Endothelial cell of umbilical vein (primary cell): ENCODE measurements around the gene FAM222B. TPM values are rescaled to one million over a fixed set of nuclear protein-coding genes. Genes with fewer than 3 reads are reported as not detected.
A peak's percentile ranks its signal among the peaks of the same experiment; 100 is the strongest.

ENCODE experiments used
- BruUV-seq: library from RNA; stranded (reverse); fragments of 400-500 nt; replicated peaks from 2 replicates; lab custom pipeline; 2021; lab: Mats Ljungman, UMichigan
- CTCF ChIA-PET: fragments of 300-600, 350-600 bp; sonication (Branson Sonifier 250); formaldehyde crosslinking; loops from one replicate; lab custom pipeline; 2021; ENCODE audit warnings: antibody characterized with exemption, inconsistent platforms; lab: Charles Lee
- POLR2A ChIA-PET: fragments of 300-600, 350-600 bp; sonication (Branson Sonifier 250); formaldehyde crosslinking; loops from one replicate; lab custom pipeline; 2021; ENCODE audit warnings: antibody characterized with exemption, inconsistent platforms; lab: Charles Lee
- DNase-seq: peaks from one replicate; pipeline ENCODE4 v3.0.0-alpha.2; 2011; ENCODE audit warnings: low read depth, low spot score
- FAIRE-seq: peaks from 2 replicates; lab custom pipeline; 2011; peaks lifted over from hg19 to GRCh38; lab: Jason Lieb, UNC
- H2AFZ ChIP-seq: 2 replicates; pipeline ENCODE4 v1.6.0; 2012; ENCODE audit warnings: low read depth, low read length, control low read depth, inconsistent platforms
- H3K27ac ChIP-seq: 2 replicates; pipeline ENCODE4 v1.5.1; 2011; ENCODE audit warnings: low read depth, mild to moderate bottlenecking, control low read depth, low read length, moderate library complexity; ENCODE audit not compliant: insufficient read depth
- H3K27me3 ChIP-seq, 2 experiments: 2 replicates each; pipeline versions ENCODE4 v1.6.0 to v1.6.1; 2011; ENCODE audit warnings: low read length in 2 of 2, mixed read lengths in 1 of 2; ENCODE audit not compliant: control insufficient read depth in 2 of 2, insufficient read depth in 2 of 2
- H3K36me3 ChIP-seq, 2 experiments: 2 replicates in 1 of 2; 3 replicates in 1 of 2; pipeline ENCODE4 v1.5.1; 2011; ENCODE audit warnings: low read length in 2 of 2, mild to moderate bottlenecking in 1 of 2, moderate library complexity in 1 of 2; ENCODE audit not compliant: control insufficient read depth in 2 of 2, insufficient read depth in 2 of 2; ENCODE audit errors: extremely low read depth in 1 of 2
- H3K4me1 ChIP-seq: 3 replicates; pipeline ENCODE4 v1.5.1; 2011; ENCODE audit warnings: mild to moderate bottlenecking, low read length; ENCODE audit not compliant: control insufficient read depth, insufficient read depth; ENCODE audit errors: extremely low read depth
- H3K4me2 ChIP-seq: 2 replicates; pipeline ENCODE4 v1.6.1; 2011; ENCODE audit warnings: low read length, control low read depth, mixed read lengths; ENCODE audit not compliant: insufficient read depth
- H3K4me3 ChIP-seq, 3 experiments: fragments of 200-600 bp in 1 of 3; sonication (generic), shearing (Covaris generic) in 1 of 3; replicated peaks in 1 of 3; 2 replicates each; pipeline ENCODE4 v1.5.1; 2011 to 2016; ENCODE audit warnings: control low read depth in 3 of 3, low read length in 3 of 3, mild to moderate bottlenecking in 2 of 3, inconsistent platforms in 1 of 3, low read depth in 1 of 3, moderate library complexity in 1 of 3; ENCODE audit not compliant: insufficient read depth in 1 of 3
- H3K79me2 ChIP-seq: 2 replicates; pipeline ENCODE4 v1.6.0; 2012; ENCODE audit warnings: low read length, inconsistent platforms; ENCODE audit not compliant: control insufficient read depth, insufficient read depth
- H3K9ac ChIP-seq: replicated peaks from 2 replicates; pipeline ENCODE3; 2011; ENCODE audit warnings: low read length, control low read depth; ENCODE audit not compliant: insufficient read depth; ENCODE audit errors: extremely low read depth
- H3K9me1 ChIP-seq: replicated peaks from 3 replicates; pipeline ENCODE4 v1.6.0; 2011; ENCODE audit warnings: mild to moderate bottlenecking, low read length; ENCODE audit not compliant: control insufficient read depth, insufficient read depth; ENCODE audit errors: extremely low read depth
- H3K9me3 ChIP-seq: replicated peaks from 2 replicates; pipeline ENCODE4 v1.5.1; 2012; ENCODE audit warnings: low read length, inconsistent platforms; ENCODE audit not compliant: control insufficient read depth, insufficient read depth
- H4K20me1 ChIP-seq: replicated peaks from 2 replicates; pipeline ENCODE3; 2011; ENCODE audit warnings: mild to moderate bottlenecking, low read length; ENCODE audit not compliant: control insufficient read depth, insufficient read depth; ENCODE audit errors: extremely low read depth
- CTCF ChIP-seq, 2 donors: IDR thresholded peaks; 1 replicate in 1 of 2; 2 replicates in 1 of 2; pipeline ENCODE4 v1.5.1; 2011; ENCODE audit warnings: low read length in 2 of 2, mild to moderate bottlenecking in 2 of 2, moderate library complexity in 2 of 2, control low read depth in 1 of 2, inconsistent platforms in 1 of 2, low read depth in 1 of 2; ENCODE audit not compliant: insufficient read depth in 1 of 2; ENCODE audit errors: extremely low read depth in 1 of 2
- EZH2 ChIP-seq: IDR thresholded peaks from 2 replicates; pipeline ENCODE4 v1.6.1; 2012; ENCODE audit warnings: borderline replicate concordance, low read depth, mild to moderate bottlenecking, moderate library complexity, low read length, inconsistent platforms; ENCODE audit not compliant: severe bottlenecking
- FOS ChIP-seq: IDR thresholded peaks from 2 replicates; pipeline ENCODE4 v1.6.1; 2011; ENCODE audit warnings: mild to moderate bottlenecking, low read length, moderate library complexity, borderline replicate concordance; ENCODE audit not compliant: insufficient read depth
- GATA2 ChIP-seq: IDR thresholded peaks from 2 replicates; pipeline ENCODE4 v1.7.0; 2011; ENCODE audit warnings: low read depth, mild to moderate bottlenecking, moderate library complexity, mixed read lengths, low read length; ENCODE audit not compliant: insufficient read length, insufficient read depth
- JUN ChIP-seq: IDR thresholded peaks from 2 replicates; pipeline ENCODE4 v1.6.1; 2011; ENCODE audit warnings: borderline replicate concordance, low read depth; ENCODE audit not compliant: insufficient read length, insufficient read depth
- MAX ChIP-seq: IDR thresholded peaks from 2 replicates; pipeline ENCODE4 v1.6.1; 2011; ENCODE audit not compliant: insufficient read depth, insufficient read length
- MYC ChIP-seq: IDR thresholded peaks from one replicate; pipeline ENCODE4 v1.6.1; 2011; ENCODE audit warnings: mild to moderate bottlenecking, low read depth, low read length
- POLR2A ChIP-seq: IDR thresholded peaks from 2 replicates; pipeline ENCODE4 v1.6.1; 2012; ENCODE audit warnings: low read depth, mild to moderate bottlenecking, control low read depth, low read length
- POLR2AphosphoS5 ChIP-seq: IDR thresholded peaks from 2 replicates; pipeline ENCODE4 v1.6.1; 2012; ENCODE audit warnings: low read depth, mild to moderate bottlenecking, control low read depth, low read length, moderate library complexity; ENCODE audit not compliant: insufficient read depth
- dilution Hi-C: fragments of 300-500 bp; cut with MboI; formaldehyde crosslinking; loops from one replicate; pipeline ENCODE4 v1.15.0; 2019; ENCODE audit warnings: low sequenced_read_pairs; ENCODE audit not compliant: extremely low pct_ligation_motif_present
- intact Hi-C: fragments of 100-400 bp; cut with micrococcal nuclease; formaldehyde crosslinking; loops from one replicate; pipeline ENCODE4 v1.10.0; 2022
- polyA plus RNA-seq, 4 experiments: library from polyadenylated mRNA; depleted of rRNA in 3 of 4; stranded (reverse) in 3 of 4; unstranded in 1 of 4; fragments of >200 nt; gene quantifications; 2 replicates each; pipeline versions ENCODE4 v1.2.1 to v1.2.3, GENCODE V29; 2011 to 2012; ENCODE audit warnings: missing spikeins in 1 of 4
- total RNA-seq: library from RNA; stranded (reverse); gene quantifications from 2 replicates; pipeline ENCODE4 v1.2.3, GENCODE V29; 2021

The FAM222B gene
- total and polyA plus RNA-seq, 2 donors (not counting 3 experiments of a cell fraction or from before 2014, with no cell fraction given) = 21.1 to 30.6 TPM

GRCh38 chr17:28720247-28720996 lies 122.2 kb downstream of the FAM222B start:
- dilution Hi-C loops = no loop called here
- H3K4me3 ChIP-seq = peak overlapping the region; percentile 46 to 80 (median 72)
- no peaks in the 10 kb centered on the region for H4K20me1 ChIP-seq
- H3K9me1 ChIP-seq = no peaks in the 10 kb centered on the region
- peak overlapping the region; percentile 79 for H3K9ac ChIP-seq
- peaks cover 43% of the 10 kb centered on the region for H3K79me2 ChIP-seq
- no peaks in the 10 kb centered on the region for H3K9me3 ChIP-seq
- no peak overlapping the region for H2AFZ ChIP-seq
- peaks cover 43% of the 10 kb centered on the region for H3K4me1 ChIP-seq
- peak overlapping the region; percentile 74 for H3K4me2 ChIP-seq
- DNase-seq (no peak), FAIRE-seq (peak; percentile 48)
- H3K27ac ChIP-seq = peak overlapping the region; percentile 78
- ChIA-PET POLR2A (interaction anchor here (1.1 to 1.3 kb wide), 3 partner anchors 8 to 231 kb away, joined by 3 to 7 read pairs (median 5); partner anchors contain the start of genes NEK8 and PHF12), CTCF (interaction anchor here (1.0 to 2.1 kb wide), 7 partner anchors 8 to 233 kb away, joined by 3 to 12 read pairs (median 7); partner anchors contain the start of genes NEK8 and PHF12)
- TF ChIP-seq FOS (no peak), JUN (no peak), MAX (no peak), GATA2 (no peak), MYC (no peak), CTCF (IDR thresholded peaks at IDR 0.05; ENCODE audit: extremely low read depth in 1 of 2, insufficient read depth in 1 of 2, low read depth in 1 of 2, low read length in 2 of 2) (no peak), POLR2A (peak; percentile 35), EZH2 (no peak), POLR2AphosphoS5 (peak; percentile 12)
- intact Hi-C loops = no loop called here
- TSS peak; percentile 74 for BruUV-seq
- peaks cover 17 to 19% of the 10 kb centered on the region in 2 experiments for H3K36me3 ChIP-seq
- no peaks in the 10 kb centered on the region for H3K27me3 ChIP-seq
